PC-9 (cell line): ENCODE results near the gene SAMM50. TPM values are rescaled to one million over a fixed set of nuclear protein-coding genes. Genes with fewer than 3 reads are reported as not detected.
A peak's percentile ranks its signal among the peaks of the same experiment; 100 is the strongest.

Experiments
- BruUV-seq: library from RNA; stranded (reverse); fragments of 400-500 nt; replicated peaks from 2 replicates; lab custom pipeline; 2021; lab: Mats Ljungman, UMichigan
- CTCF ChIA-PET: fragments of 300-600 bp; sonication (Branson Sonifier 250); formaldehyde crosslinking; loops from one replicate; lab custom pipeline; 2022; ENCODE audit warnings: antibody characterized with exemption; lab: Charles Lee
- POLR2A ChIA-PET: fragments of 300-600 bp; sonication (Branson Sonifier 250); formaldehyde crosslinking; loops from one replicate; lab custom pipeline; 2022; ENCODE audit warnings: antibody characterized with exemption; ENCODE audit not compliant: unreplicated experiment; lab: Charles Lee
- DNase-seq, 2 experiments: peaks; one replicate each; pipeline versions ENCODE4 v3.0.0 to v3.0.0-alpha.2; 2015 to 2022; ENCODE audit warnings: mixed read lengths in 1 of 2
- H2AFZ ChIP-seq: fragments of 200-600 bp; sonication (generic); 2 replicates; pipeline ENCODE4 v1.8.1; 2017; ENCODE audit warnings: antibody characterized with exemption
- H3F3A ChIP-seq: fragments of 200-600 bp; sonication (generic); 2 replicates; pipeline ENCODE4 v1.8.1; 2017; ENCODE audit warnings: antibody characterized with exemption, mild to moderate bottlenecking, low read depth; ENCODE audit not compliant: insufficient read depth
- H3K27ac ChIP-seq: fragments of 200-600 bp; sonication (generic); 2 replicates; pipeline ENCODE4 v1.6.1; 2016; ENCODE audit warnings: mixed run types
- H3K27me3 ChIP-seq: fragments of 200-600 bp; sonication (generic); 2 replicates; pipeline ENCODE4 v1.6.1; 2016; ENCODE audit warnings: low read depth, mixed run types; ENCODE audit not compliant: insufficient read depth
- H3K36me3 ChIP-seq: fragments of 200-600 bp; sonication (generic); 2 replicates; pipeline ENCODE4 v1.6.1; 2016; ENCODE audit warnings: low read depth, mixed run types
- H3K4me1 ChIP-seq: fragments of 200-600 bp; sonication (generic); replicated peaks from 2 replicates; pipeline ENCODE4 v1.6.1; 2016; ENCODE audit warnings: mixed run types; ENCODE audit not compliant: insufficient read depth
- H3K4me2 ChIP-seq: fragments of 200-600 bp; sonication (generic); 2 replicates; pipeline ENCODE4 v1.6.1; 2017; ENCODE audit warnings: mixed run types
- H3K4me3 ChIP-seq: fragments of 200-600 bp; sonication (generic); 2 replicates; pipeline ENCODE4 v1.6.1; 2016; ENCODE audit warnings: mixed run types
- H3K79me2 ChIP-seq: fragments of 200-600 bp; sonication (generic); 2 replicates; pipeline ENCODE4 v1.6.1; 2017; ENCODE audit warnings: low read depth, mixed run types
- H3K9me2 ChIP-seq: fragments of 200-600 bp; sonication (generic); 2 replicates; pipeline ENCODE4 v1.8.1; 2017; ENCODE audit warnings: mild to moderate bottlenecking; ENCODE audit not compliant: insufficient read depth
- H3K9me3 ChIP-seq: fragments of 200-600 bp; sonication (generic); 2 replicates; pipeline ENCODE4 v1.8.1; 2016; ENCODE audit warnings: low read depth; ENCODE audit not compliant: insufficient read depth
- H4K20me1 ChIP-seq: fragments of 200-600 bp; sonication (generic); 2 replicates; pipeline ENCODE4 v1.8.1; 2017; ENCODE audit not compliant: insufficient read depth
- CTCF ChIP-seq: fragments of 200-600 bp; sonication (generic); conservative IDR thresholded peaks from 2 replicates; pipeline ENCODE4 v1.6.1; 2017; ENCODE audit warnings: mixed run types, antibody characterized with exemption, mild to moderate bottlenecking, moderate library complexity
- EZH2 ChIP-seq: fragments of 200-600 bp; sonication (generic); IDR thresholded peaks from 2 replicates; pipeline ENCODE4 v1.8.0; 2017; ENCODE audit warnings: antibody characterized with exemption, low read depth
- intact Hi-C: fragments of 100-400 bp; cut with micrococcal nuclease; formaldehyde crosslinking; loops from one replicate; pipeline ENCODE4 v1.10.0; 2022; ENCODE audit not compliant: unreplicated experiment
- total RNA-seq: library from RNA; stranded (reverse); gene quantifications from 2 replicates; pipeline ENCODE4 v1.2.3, GENCODE V29; 2021

SAMM50 gene
- total RNA-seq, 1 experiment from 2014 or later: 73.9 TPM

GRCh38 chr22:43910178-43910695 lies 45.0 kb upstream of the SAMM50 start:
- Histone ChIP-seq H3K4me2 (no peak overlapping the region), H4K20me1 (no peaks in the 10 kb centered on the region), H3F3A (0 out of 2 replicates have a peak, but pooled peaks cover 3% of the 10 kb centered on the region), H3K27ac (no peak overlapping the region), H3K9me3 (no peaks in the 10 kb centered on the region), H3K9me2 (no peaks in the 10 kb centered on the region), H2AFZ (no peak overlapping the region), H3K27me3 (no peaks in the 10 kb centered on the region), H3K36me3 (no peaks in the 10 kb centered on the region), H3K4me3 (no peak overlapping the region), H3K4me1 (peaks cover 6% of the 10 kb centered on the region; the same call in 1 of the 2 replicates), H3K79me2 (no peaks in the 10 kb centered on the region)
- DNase-seq: no peak
- ChIA-PET CTCF (no interaction called here), POLR2A (no interaction called here)
- no peak for TF ChIP-seq CTCF
- no peak for TF ChIP-seq EZH2
- BruUV-seq: no TSS peak
- intact Hi-C loops: no loop called here

- Histone ChIP-seq H3K4me2 (no peak overlapping the region), H3K27me3 (no peaks in the 10 kb centered on the region), H3K9me2 (no peaks in the 10 kb centered on the region), H3K36me3 (no peaks in the 10 kb centered on the region), H3K9me3 (no peaks in the 10 kb centered on the region), H3K4me1 (peaks cover 17% of the 10 kb centered on the region), H3K79me2 (no peaks in the 10 kb centered on the region), H3K4me3 (no peak overlapping the region), H2AFZ (0 out of 2 replicates have a peak overlapping the region, but pooled peaks have one; percentile 31), H4K20me1 (no peaks in the 10 kb centered on the region), H3K27ac (no peak overlapping the region), H3F3A (peaks cover 3% of the 10 kb centered on the region; the same call in 1 of the 2 replicates)
- no peak for DNase-seq
- ChIA-PET POLR2A (no interaction called here), CTCF (interaction anchor here (1.4 kb wide), 1 partner anchor 28 kb away, joined by 4 read pairs; no protein-coding TSS in a partner anchor)
- TF ChIP-seq EZH2 (no peak), CTCF (no peak)
- intact Hi-C loops: no loop called here
- no TSS peak for BruUV-seq
Observed at GRCh38 chr22:43911351-43911750, 43.9 kb upstream of the SAMM50 start.

DNA sequence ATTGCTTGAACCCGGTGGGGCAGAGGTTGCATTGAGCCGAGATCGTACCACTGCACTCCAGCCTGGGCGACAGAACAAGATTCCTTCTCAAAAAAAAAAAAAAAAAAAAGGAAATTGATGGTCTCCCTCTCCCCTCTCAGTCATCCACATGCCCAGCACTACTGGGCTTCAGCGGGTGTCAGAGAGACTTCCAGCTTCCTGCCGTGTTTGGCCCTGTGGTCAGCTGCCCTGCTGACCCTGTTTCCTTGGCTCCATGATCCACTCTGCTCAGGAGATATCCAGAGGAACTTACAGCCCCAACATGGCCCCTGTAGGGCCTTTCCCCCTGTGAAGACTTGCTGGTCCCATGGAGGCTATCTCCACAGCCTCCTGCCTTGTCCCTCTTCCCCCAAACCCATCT lies 37.7 kb upstream of the SAMM50 start:
- CTCF ChIA-PET: no interaction called here

More for the DNA sequence above, 37.7 kb upstream of the SAMM50 start:
- intact Hi-C loops: no loop called here
- H3F3A ChIP-seq: peaks cover 25% of the 10 kb centered on the region
- H3K9me3 ChIP-seq: no peaks in the 10 kb centered on the region
- H3K4me2 ChIP-seq: no peak overlapping the region
- DNase-seq: no peak
- H3K4me1 ChIP-seq: peaks cover 39% of the 10 kb centered on the region
- no peak overlapping the region for H2AFZ ChIP-seq
- no peak overlapping the region for H3K4me3 ChIP-seq
- no peaks in the 10 kb centered on the region for H3K79me2 ChIP-seq
- POLR2A ChIA-PET: no interaction called here
- H3K27ac ChIP-seq: no peak overlapping the region
- H3K9me2 ChIP-seq: no peaks in the 10 kb centered on the region
- H3K36me3 ChIP-seq: no peaks in the 10 kb centered on the region
- BruUV-seq: no TSS peak
- H4K20me1 ChIP-seq: no peaks in the 10 kb centered on the region
- no peak for TF ChIP-seq EZH2
- no peak for TF ChIP-seq CTCF
- H3K27me3 ChIP-seq: no peaks in the 10 kb centered on the region
